HUES48 (cell line): ENCODE results near the gene KIAA1217.

Experiments used
- H3K27ac ChIP-seq: one replicate; pipeline ENCODE4 v1.7.0; 2013; ENCODE audit warnings: low read depth, low read length, inconsistent platforms
- H3K27me3 ChIP-seq: 2 replicates; pipeline ENCODE4 v1.6.1; 2013; ENCODE audit warnings: mild to moderate bottlenecking, low read length; ENCODE audit not compliant: control insufficient read depth, insufficient read depth
- H3K36me3 ChIP-seq: 2 replicates; pipeline ENCODE4 v1.6.1; 2013; ENCODE audit warnings: low read length; ENCODE audit not compliant: control insufficient read depth, insufficient read depth
- H3K4me1 ChIP-seq: 2 replicates; pipeline ENCODE4 v1.6.1; 2013; ENCODE audit warnings: mild to moderate bottlenecking, low read length; ENCODE audit not compliant: control insufficient read depth, insufficient read depth
- H3K4me3 ChIP-seq: 2 replicates; pipeline ENCODE4 v1.5.1; 2013; ENCODE audit warnings: mild to moderate bottlenecking, low read depth, low read length
- H3K9ac ChIP-seq: 2 replicates; pipeline ENCODE4 v1.6.1; 2013; ENCODE audit warnings: mild to moderate bottlenecking, low read depth, low read length, moderate library complexity
- H3K9me3 ChIP-seq: 2 replicates; pipeline ENCODE4 v1.6.1; 2013; ENCODE audit warnings: low read length; ENCODE audit not compliant: control insufficient read depth, insufficient read depth

The KIAA1217 gene

DNA sequence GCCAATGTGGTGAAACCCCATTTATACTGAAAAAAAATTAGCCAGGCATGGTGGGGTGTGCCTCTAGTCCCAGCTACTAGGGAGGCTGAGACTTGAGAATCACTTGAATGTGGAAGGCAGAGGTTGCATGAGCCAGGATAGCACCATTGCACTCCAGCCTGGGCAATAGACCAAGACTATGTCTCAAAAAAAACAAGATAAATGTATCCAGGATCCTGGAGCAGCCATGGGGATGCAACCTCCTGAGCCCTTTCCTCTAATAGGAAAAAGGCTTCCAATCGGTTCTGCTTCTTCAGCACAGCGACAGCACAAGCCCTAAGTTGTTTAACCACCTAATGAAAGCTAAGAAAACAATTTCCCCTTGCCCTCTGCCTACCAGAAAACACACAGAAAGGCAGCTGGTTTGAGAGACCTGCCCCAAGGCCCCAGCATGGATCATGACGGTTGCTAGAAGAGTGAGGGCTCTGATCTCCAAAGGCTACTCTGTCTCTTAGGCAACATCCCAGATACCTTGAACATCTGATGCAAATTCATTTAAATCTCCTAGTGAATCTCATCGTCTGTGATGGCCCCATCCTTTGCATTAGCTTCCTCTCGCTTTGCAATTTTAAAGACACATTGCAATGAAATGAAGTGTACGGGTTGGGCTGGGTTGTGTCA, 294.0 kb downstream of the KIAA1217 start:
- Histone ChIP-seq H3K9ac (no peak overlapping the region), H3K27me3 (no peaks in the 10 kb centered on the region), H3K4me3 (no peak overlapping the region), H3K4me1 (peaks cover 6% of the 10 kb centered on the region; the same call in 1 of the 2 replicates), H3K9me3 (no peaks in the 10 kb centered on the region), H3K27ac (no peak overlapping the region), H3K36me3 (0 out of 2 replicates have a peak, but pooled peaks cover 3% of the 10 kb centered on the region)

DNA sequence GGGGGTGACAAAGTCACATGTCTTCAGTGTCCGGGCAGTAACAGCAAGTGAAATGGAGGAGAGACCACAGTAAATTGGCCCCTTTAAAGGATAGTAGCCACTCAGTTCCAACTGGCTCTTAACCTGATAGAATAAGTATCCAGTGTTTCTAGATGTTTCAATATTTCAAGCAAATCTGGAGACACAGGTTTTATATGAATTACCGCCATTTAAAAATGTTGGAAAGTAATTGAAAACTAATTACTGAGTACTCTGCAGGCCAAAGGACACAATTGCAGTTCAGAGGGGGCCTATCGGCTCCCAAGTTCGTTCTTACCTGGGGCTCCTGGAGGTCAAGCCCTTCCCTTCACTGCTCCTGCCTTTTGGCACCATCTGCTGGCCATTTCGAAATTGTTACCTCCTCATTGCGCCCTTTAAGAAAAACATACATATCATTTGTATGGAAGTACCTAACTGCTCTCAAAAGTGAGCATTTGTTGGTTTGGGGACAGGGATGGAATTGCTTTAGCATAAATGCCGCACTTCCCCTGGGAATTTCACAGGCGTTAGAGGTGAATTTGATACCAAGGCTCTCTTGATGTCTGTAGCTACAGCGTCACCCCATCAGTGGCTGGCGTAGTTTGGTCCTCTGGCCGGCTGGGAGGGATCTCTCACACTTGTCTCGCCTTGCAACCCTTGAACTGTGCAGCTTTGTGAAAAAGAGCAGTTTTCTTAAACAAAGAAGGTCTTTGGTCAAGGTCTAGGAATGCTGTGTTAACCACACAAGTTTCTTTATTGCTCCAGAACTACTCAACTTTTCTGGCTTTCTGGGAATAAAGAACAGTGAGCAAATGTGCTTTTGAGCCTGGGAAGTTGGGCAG, 294.8 kb downstream of the KIAA1217 start:
- Histone ChIP-seq H3K9ac (no peak overlapping the region), H3K36me3 (0 out of 2 replicates have a peak, but pooled peaks cover 3% of the 10 kb centered on the region), H3K4me3 (no peak overlapping the region), H3K9me3 (no peaks in the 10 kb centered on the region), H3K27me3 (no peaks in the 10 kb centered on the region), H3K4me1 (peaks cover 6% of the 10 kb centered on the region; the same call in 1 of the 2 replicates), H3K27ac (no peak overlapping the region)

DNA sequence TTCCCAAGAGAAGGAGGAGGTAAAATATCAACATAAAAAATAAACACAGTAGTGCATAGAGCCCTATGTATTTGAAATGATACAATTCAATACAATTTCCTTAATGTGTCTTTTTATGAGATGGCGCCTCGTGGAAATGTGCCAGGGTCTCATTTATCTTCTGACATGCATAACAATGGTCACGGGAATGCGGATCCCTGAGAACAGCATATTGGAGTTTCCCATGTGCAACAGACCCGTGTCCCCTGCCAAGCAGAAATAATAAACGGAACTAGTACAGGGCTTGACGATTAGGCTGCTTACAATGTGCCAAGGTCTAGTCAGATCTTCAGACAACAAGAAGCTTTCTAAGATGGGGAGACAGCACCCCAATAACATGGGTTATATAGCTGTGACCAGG, 296.8 kb downstream of the KIAA1217 start:
- Histone ChIP-seq H3K27ac (no peak overlapping the region), H3K27me3 (no peaks in the 10 kb centered on the region), H3K9ac (no peak overlapping the region), H3K36me3 (0 out of 2 replicates have a peak, but pooled peaks cover 3% of the 10 kb centered on the region), H3K4me3 (no peak overlapping the region), H3K4me1 (peaks cover 6% of the 10 kb centered on the region; the same call in 1 of the 2 replicates), H3K9me3 (no peaks in the 10 kb centered on the region)

DNA sequence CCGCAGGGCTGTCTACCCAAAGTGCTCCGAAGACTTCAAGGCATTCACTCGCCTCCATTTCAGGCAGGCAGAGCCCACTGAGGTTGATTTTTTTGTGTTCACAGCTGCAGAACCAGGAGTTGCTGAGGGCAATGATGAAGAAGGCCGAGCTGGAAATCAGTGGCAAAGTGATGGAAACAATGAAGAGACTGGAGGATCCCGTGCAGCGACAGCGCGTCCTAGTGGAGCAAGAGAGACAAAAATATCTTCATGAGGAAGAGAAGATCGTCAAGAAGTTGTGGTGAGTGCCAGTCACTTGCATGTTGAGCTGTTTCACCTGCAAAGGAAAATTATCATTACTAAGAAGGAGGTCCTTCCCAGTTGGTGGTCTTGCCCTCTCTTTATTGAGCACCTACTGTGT, 304.2 kb downstream of the KIAA1217 start:
- no peak overlapping the region for H3K9ac ChIP-seq

DNA sequence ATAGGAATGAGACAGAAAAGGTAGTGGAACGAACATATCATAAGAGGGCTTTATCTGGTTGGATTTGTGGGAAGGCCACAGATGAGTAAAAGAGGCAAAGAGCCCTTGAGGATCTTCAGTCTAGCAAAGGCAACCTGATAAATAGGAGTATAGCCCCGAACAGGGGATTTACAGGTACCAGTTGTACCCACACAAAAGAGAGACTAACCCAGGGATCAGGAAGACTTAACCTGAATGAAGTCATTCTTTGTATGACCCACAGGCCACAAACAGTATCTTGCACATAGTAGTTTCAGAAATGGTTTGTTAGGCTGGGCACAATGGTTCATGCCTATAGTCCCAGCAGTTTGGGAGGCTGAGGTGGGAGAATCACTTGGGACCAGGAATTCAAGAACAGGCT, 306.5 kb downstream of the KIAA1217 start:
- Histone ChIP-seq H3K9me3 (no peaks in the 10 kb centered on the region), H3K4me3 (no peak overlapping the region), H3K9ac (no peak overlapping the region), H3K4me1 (peaks cover 12% of the 10 kb centered on the region), H3K27ac (no peak overlapping the region), H3K27me3 (no peaks in the 10 kb centered on the region), H3K36me3 (no peaks in the 10 kb centered on the region)

More for the DNA sequence above, 304.2 kb downstream of the KIAA1217 start:
- Histone ChIP-seq H3K27me3 (no peaks in the 10 kb centered on the region), H3K36me3 (no peaks in the 10 kb centered on the region), H3K4me3 (no peak overlapping the region), H3K27ac (no peak overlapping the region), H3K9me3 (no peaks in the 10 kb centered on the region), H3K4me1 (no peaks in the 10 kb centered on the region)

DNA sequence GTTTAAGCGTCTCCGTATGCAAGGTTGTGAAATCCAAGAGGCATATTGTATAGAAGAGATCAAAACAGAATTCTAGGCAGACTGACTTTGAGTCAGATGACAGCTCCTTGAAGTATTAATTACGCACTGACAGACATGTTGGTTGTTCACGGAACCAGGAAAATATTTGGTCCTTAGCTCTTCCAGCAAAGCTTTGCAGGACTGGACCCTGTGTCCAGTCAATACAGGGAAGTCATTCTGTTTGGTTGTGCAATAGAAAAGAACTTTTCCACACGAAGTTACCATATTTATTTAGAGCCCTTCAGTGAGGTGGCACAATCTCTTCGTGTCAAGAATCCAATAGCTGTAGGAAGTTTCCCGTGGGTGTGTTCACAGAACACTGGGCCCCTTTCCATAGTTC, 309.5 kb downstream of the KIAA1217 start:
- Histone ChIP-seq H3K4me1 (peaks cover 12% of the 10 kb centered on the region), H3K9ac (no peak overlapping the region), H3K27ac (no peak overlapping the region), H3K27me3 (no peaks in the 10 kb centered on the region), H3K9me3 (no peaks in the 10 kb centered on the region), H3K4me3 (no peak overlapping the region), H3K36me3 (peaks cover 3% of the 10 kb centered on the region; the same call in 1 of the 2 replicates)

DNA sequence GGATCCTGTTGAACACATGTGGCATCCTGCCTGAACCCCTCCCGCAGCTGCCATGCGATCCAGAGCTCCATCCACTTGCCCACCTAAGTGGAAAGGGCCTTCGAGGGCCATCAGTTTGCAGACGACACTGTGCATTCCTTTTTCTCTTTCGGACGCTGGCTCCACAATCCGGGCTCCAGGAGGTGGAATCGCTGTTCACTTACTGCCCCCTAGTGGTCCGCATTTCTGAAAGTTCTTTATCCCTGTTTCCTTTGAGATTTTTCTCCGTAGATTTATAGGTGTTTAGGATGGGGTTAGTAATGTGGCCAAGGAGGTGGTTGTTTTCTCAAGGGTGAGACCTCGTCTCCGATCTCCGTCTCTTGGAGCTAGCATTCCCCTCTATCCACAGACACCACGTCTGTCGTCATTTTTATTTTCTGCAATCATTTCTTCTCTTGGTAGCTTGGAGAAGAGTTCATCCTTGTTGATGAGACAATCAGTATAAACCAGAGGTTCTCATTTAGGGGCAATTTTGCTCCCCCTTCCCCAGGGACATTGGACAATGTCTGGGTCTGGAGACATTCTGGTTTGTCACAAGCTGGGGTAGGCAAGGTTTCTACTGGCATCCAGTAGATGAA, 310.2 kb downstream of the KIAA1217 start:
- Histone ChIP-seq H3K4me1 (peaks cover 12% of the 10 kb centered on the region), H3K4me3 (no peak overlapping the region), H3K9ac (no peak overlapping the region), H3K27ac (no peak overlapping the region), H3K27me3 (no peaks in the 10 kb centered on the region), H3K9me3 (no peaks in the 10 kb centered on the region), H3K36me3 (peaks cover 3% of the 10 kb centered on the region; the same call in 1 of the 2 replicates)

DNA sequence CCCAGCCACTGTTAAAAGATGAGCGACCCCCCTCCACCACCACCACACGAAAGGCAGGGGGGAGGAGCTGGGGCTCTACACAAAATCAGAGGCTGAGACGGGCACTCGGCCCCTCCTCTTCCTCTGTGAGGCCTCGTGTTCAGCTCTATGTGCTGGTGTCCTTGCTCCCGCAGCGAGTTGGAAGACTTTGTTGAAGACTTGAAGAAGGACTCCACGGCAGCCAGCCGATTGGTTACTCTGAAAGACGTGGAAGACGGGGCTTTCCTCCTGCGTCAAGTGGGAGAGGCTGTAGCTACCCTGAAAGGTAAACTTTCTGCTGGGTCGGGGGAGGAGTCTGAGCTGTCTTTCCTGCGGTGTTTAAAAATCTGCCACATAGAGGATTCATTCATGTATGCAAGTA, 311.0 kb downstream of the KIAA1217 start:
- H3K9ac ChIP-seq: no peak overlapping the region
- peaks cover 12% of the 10 kb centered on the region for H3K4me1 ChIP-seq
- no peak overlapping the region for H3K27ac ChIP-seq
- H3K36me3 ChIP-seq: peaks cover 3% of the 10 kb centered on the region; the same call in 1 of the 2 replicates
- H3K27me3 ChIP-seq: no peaks in the 10 kb centered on the region
- no peaks in the 10 kb centered on the region for H3K9me3 ChIP-seq
- no peak overlapping the region for H3K4me3 ChIP-seq

DNA sequence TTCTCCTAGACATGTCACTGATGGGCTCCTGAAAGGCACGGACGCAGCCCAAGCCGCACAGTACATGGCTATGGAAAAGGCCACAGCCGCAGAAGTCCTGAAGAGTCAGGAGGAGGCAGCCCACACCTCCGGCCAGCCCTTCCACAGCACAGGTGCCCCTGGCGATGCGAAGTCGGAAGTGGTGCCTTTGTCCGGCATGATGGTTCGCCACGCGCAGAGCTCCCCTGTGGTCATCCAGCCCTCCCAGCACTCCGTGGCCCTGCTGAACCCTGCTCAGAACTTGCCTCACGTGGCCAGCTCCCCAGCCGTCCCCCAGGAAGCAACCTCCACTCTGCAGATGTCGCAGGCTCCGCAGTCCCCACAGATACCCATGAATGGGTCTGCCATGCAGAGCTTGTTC, 315.4 kb downstream of the KIAA1217 start:
- H3K36me3 ChIP-seq: peaks cover 14% of the 10 kb centered on the region
- H3K4me3 ChIP-seq: no peak overlapping the region
- H3K9ac ChIP-seq: no peak overlapping the region
- H3K27me3 ChIP-seq: no peaks in the 10 kb centered on the region
- no peak overlapping the region for H3K27ac ChIP-seq
- no peaks in the 10 kb centered on the region for H3K9me3 ChIP-seq
- H3K4me1 ChIP-seq: peaks cover 9% of the 10 kb centered on the region

DNA sequence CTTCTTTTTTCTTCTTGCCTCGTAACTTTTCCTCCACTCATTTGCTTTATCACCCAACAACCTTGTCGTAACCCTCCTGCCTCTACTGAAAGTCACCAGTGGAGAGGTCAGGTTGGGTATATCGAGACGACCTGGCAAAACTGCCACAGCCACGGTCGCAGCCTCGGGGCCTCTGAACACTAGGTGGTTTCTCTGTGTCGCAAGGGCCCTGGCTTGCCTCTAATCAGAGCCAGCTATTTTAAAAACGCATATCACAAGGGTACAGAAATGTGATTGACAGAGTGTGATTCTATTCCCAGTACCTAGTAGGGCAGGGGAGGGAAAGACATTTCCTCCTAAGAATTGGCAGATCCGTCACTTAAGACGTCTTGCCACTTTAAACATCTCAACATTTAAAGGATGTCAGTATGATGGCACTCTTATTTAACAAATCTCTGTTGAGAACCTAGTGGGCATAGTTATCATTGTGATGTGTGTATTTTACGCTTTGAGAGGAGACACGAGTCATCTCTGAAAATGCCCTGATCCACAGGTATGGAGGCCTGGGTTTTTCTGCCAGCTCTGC, 317.2 kb downstream of the KIAA1217 start:
- peaks cover 14% of the 10 kb centered on the region for H3K36me3 ChIP-seq

More for the DNA sequence above, 317.2 kb downstream of the KIAA1217 start:
- no peak overlapping the region for H3K9ac ChIP-seq
- H3K27me3 ChIP-seq: no peaks in the 10 kb centered on the region
- no peak overlapping the region for H3K27ac ChIP-seq
- no peak overlapping the region for H3K4me3 ChIP-seq
- H3K4me1 ChIP-seq: no peaks in the 10 kb centered on the region
- no peaks in the 10 kb centered on the region for H3K9me3 ChIP-seq
